Renal cortical epithelial cell (primary cell): Measurements from ENCODE around the gene PLCZ1. TPM values are rescaled to one million over a fixed set of nuclear protein-coding genes. Genes with fewer than 3 reads are reported as not detected.

ENCODE experiments used
- DNase-seq: peaks from one replicate; pipeline ENCODE4 v3.0.0-alpha.2; 2011; ENCODE audit warnings: low read depth
- total RNA-seq: library from RNA; depleted of rRNA; stranded (reverse); fragments of >200 nt; gene quantifications from 2 replicates; pipeline ENCODE4 v1.2.3, GENCODE V29; 2014

Gene PLCZ1
- total RNA-seq, 1 donor from 2014 or later: not detected

- DNase-seq: no peak
Observed at GRCh38 chr12:18634382-18634781, 103.4 kb downstream of the PLCZ1 start.

Other genes starting within 250 kb of the PLCZ1 start
- gene CAPZA3, start 107 bp upstream of the PLCZ1 start, total RNA-seq: not detected in 2 replicates